MM.1S (cell line): ENCODE measurements around the gene EML1.

Experiments used
- DNase-seq: peaks from one replicate; pipeline ENCODE4 v3.0.0-alpha.2; 2015
- H2AFZ ChIP-seq: fragments of 300-600 bp; sonication (generic); 2 replicates; pipeline ENCODE4 v1.6.0; 2016; ENCODE audit warnings: antibody characterized with exemption, low read length
- H3F3A ChIP-seq: fragments of 300-600 bp; sonication (generic); 2 replicates; pipeline ENCODE4 v1.6.1; 2016; ENCODE audit warnings: mild to moderate bottlenecking, antibody characterized with exemption, low read length, moderate library complexity, mixed read lengths; ENCODE audit not compliant: insufficient read depth
- H3K27ac ChIP-seq: fragments of 300-600 bp; sonication (generic); 2 replicates; pipeline ENCODE4 v1.5.1; 2016; ENCODE audit warnings: mild to moderate bottlenecking, low read length
- H3K27me3 ChIP-seq: fragments of 300-600 bp; sonication (generic); replicated peaks from 2 replicates; pipeline ENCODE4 v1.6.0; 2016; ENCODE audit warnings: low read length; ENCODE audit not compliant: insufficient read depth
- H3K36me3 ChIP-seq: fragments of 300-600 bp; sonication (generic); replicated peaks from 2 replicates; pipeline ENCODE4 v1.6.1; 2016; ENCODE audit warnings: mild to moderate bottlenecking, low read length, mixed read lengths; ENCODE audit not compliant: insufficient read depth
- H3K4me1 ChIP-seq: fragments of 300-600 bp; sonication (generic); 2 replicates; pipeline ENCODE4 v1.6.1; 2016; ENCODE audit warnings: low read length, mixed read lengths
- H3K4me2 ChIP-seq: fragments of 300-600 bp; sonication (generic); 2 replicates; pipeline ENCODE4 v1.6.0; 2016; ENCODE audit warnings: low read depth, low read length
- H3K4me3 ChIP-seq: fragments of 300-600 bp; sonication (generic); 2 replicates; pipeline ENCODE4 v1.5.1; 2016; ENCODE audit warnings: low read length, mixed read lengths
- H3K79me2 ChIP-seq: fragments of 300-600 bp; sonication (generic); 2 replicates; pipeline ENCODE4 v1.6.1; 2016; ENCODE audit warnings: mixed run types, low read length, mixed read lengths
- H3K9ac ChIP-seq: fragments of 300-600 bp; sonication (generic); 2 replicates; pipeline ENCODE4 v1.6.1; 2016; ENCODE audit warnings: low read length, mixed read lengths
- H3K9me2 ChIP-seq: fragments of 300-600 bp; sonication (generic); replicated peaks from 2 replicates; pipeline ENCODE4 v1.6.1; 2016; ENCODE audit warnings: mild to moderate bottlenecking, low read length, mixed read lengths; ENCODE audit not compliant: insufficient read depth
- H3K9me3 ChIP-seq: fragments of 300-600 bp; sonication (generic); replicated peaks from 2 replicates; pipeline ENCODE4 v1.6.1; 2016; ENCODE audit warnings: mild to moderate bottlenecking, low read length, mixed read lengths; ENCODE audit not compliant: insufficient read depth
- H4K20me1 ChIP-seq: fragments of 300-600 bp; sonication (generic); 2 replicates; pipeline ENCODE4 v1.6.1; 2016; ENCODE audit warnings: mild to moderate bottlenecking, low read length, moderate library complexity, mixed read lengths; ENCODE audit not compliant: insufficient read depth
- EZH2 ChIP-seq: fragments of 300-600 bp; sonication (generic); optimal IDR thresholded peaks from 2 replicates; pipeline ENCODE3; 2017; ENCODE audit warnings: low read depth, mild to moderate bottlenecking, antibody characterized with exemption, low read length, mixed read lengths
- EZH2phosphoT487 ChIP-seq: fragments of 300-600 bp; sonication (generic); IDR thresholded peaks from 2 replicates; pipeline ENCODE4 v1.6.1; 2018; ENCODE audit warnings: antibody characterized with exemption, low read length
- TF ChIP-seq, protein P1 (sequence below): fragments of 300-600 bp; sonication (generic); IDR thresholded peaks from 2 replicates; pipeline ENCODE4 v1.5.1; 2016; ENCODE audit warnings: antibody characterized with exemption, low read length, mixed read lengths

The EML1 gene

DNA sequence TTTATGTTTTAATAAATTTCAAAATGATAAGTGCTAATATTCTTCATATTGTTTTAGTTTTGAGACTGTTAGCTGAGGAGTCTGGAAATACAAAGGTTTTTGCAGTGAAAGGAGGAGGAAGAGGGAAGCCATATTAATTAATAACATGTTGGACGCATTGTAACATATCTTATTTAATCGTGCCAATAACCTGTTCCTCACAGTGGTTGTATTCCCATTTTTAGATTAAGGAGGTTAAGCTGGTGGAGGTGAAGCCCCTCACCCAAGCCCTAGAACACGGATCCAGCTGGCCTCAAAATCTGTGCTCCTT lies 92.4 kb downstream of the EML1 start:
- no peak for DNase-seq
- Histone ChIP-seq H3K27me3 (no peaks in the 10 kb centered on the region), H3K9me3 (no peaks in the 10 kb centered on the region), H3K4me1 (no peaks in the 10 kb centered on the region), H3K9me2 (no peaks in the 10 kb centered on the region), H3K79me2 (no peaks in the 10 kb centered on the region), H3K4me3 (no peak overlapping the region), H4K20me1 (no peaks in the 10 kb centered on the region), H3K4me2 (no peak overlapping the region), H3F3A (no peaks in the 10 kb centered on the region), H3K36me3 (no peaks in the 10 kb centered on the region), H2AFZ (no peak overlapping the region), H3K27ac (no peak overlapping the region), H3K9ac (no peak overlapping the region)
- TF ChIP-seq EZH2phosphoT487 (no peak), EZH2 (no peak)
- TF ChIP-seq, protein P1, sequence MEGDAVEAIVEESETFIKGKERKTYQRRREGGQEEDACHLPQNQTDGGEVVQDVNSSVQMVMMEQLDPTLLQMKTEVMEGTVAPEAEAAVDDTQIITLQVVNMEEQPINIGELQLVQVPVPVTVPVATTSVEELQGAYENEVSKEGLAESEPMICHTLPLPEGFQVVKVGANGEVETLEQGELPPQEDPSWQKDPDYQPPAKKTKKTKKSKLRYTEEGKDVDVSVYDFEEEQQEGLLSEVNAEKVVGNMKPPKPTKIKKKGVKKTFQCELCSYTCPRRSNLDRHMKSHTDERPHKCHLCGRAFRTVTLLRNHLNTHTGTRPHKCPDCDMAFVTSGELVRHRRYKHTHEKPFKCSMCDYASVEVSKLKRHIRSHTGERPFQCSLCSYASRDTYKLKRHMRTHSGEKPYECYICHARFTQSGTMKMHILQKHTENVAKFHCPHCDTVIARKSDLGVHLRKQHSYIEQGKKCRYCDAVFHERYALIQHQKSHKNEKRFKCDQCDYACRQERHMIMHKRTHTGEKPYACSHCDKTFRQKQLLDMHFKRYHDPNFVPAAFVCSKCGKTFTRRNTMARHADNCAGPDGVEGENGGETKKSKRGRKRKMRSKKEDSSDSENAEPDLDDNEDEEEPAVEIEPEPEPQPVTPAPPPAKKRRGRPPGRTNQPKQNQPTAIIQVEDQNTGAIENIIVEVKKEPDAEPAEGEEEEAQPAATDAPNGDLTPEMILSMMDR: no peak

DNA sequence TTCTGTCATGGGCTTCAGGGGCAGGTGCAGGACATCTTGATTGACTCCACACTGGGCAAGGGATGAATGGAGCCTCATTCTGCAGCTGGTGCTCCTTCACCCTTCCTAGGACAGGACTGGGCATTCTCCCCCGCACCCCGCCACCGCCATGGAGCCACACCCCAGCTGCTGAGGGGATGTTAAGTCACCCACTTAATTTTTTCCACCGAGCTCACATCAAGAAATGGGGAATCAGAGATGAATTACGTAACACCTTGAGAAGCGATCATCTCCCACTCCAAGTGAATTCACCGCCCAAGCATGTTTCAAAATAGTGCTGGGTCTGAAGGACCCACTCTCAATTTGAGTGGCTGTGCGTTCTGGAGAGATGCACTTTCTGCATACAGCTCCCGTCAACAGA lies 94.2 kb downstream of the EML1 start:
- Histone ChIP-seq H2AFZ (no peak overlapping the region), H3K9me3 (no peaks in the 10 kb centered on the region), H3K9me2 (no peaks in the 10 kb centered on the region), H3F3A (no peaks in the 10 kb centered on the region), H3K27ac (no peak overlapping the region), H3K4me1 (no peaks in the 10 kb centered on the region), H3K36me3 (no peaks in the 10 kb centered on the region), H3K4me3 (no peak overlapping the region), H3K9ac (no peak overlapping the region), H3K4me2 (no peak overlapping the region), H4K20me1 (no peaks in the 10 kb centered on the region), H3K79me2 (no peaks in the 10 kb centered on the region), H3K27me3 (no peaks in the 10 kb centered on the region)
- no peak for DNase-seq
- TF ChIP-seq, protein P1: no peak
- TF ChIP-seq EZH2phosphoT487 (no peak), EZH2 (no peak)

DNA sequence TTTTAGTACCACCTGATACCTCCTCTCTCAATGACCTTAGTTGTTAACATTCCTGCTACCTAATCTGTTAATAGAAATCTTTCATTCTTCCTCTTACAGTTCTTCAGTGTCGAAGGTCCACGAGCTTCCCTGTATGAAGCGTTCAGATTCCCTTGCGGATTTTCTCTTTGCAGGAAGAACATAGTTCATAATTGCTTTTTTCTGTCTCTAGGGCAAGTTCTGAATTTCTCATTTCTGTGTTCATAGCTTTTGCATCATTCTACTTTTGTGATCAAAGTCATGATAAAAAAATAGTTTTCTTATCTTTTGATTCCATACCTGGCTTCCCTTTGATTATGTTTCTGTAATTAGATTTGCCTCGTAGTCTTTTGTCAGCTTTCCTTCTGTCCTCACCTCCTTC lies 94.9 kb downstream of the EML1 start:
- Histone ChIP-seq H4K20me1 (no peaks in the 10 kb centered on the region), H3K27me3 (no peaks in the 10 kb centered on the region), H3K9ac (no peak overlapping the region), H3K9me3 (no peaks in the 10 kb centered on the region), H2AFZ (no peak overlapping the region), H3K79me2 (no peaks in the 10 kb centered on the region), H3K27ac (no peak overlapping the region), H3K4me1 (no peaks in the 10 kb centered on the region), H3F3A (no peaks in the 10 kb centered on the region), H3K4me3 (no peak overlapping the region), H3K36me3 (no peaks in the 10 kb centered on the region), H3K9me2 (no peaks in the 10 kb centered on the region), H3K4me2 (no peak overlapping the region)
- TF ChIP-seq, protein P1: no peak
- no peak for TF ChIP-seq EZH2phosphoT487
- DNase-seq: no peak

DNA sequence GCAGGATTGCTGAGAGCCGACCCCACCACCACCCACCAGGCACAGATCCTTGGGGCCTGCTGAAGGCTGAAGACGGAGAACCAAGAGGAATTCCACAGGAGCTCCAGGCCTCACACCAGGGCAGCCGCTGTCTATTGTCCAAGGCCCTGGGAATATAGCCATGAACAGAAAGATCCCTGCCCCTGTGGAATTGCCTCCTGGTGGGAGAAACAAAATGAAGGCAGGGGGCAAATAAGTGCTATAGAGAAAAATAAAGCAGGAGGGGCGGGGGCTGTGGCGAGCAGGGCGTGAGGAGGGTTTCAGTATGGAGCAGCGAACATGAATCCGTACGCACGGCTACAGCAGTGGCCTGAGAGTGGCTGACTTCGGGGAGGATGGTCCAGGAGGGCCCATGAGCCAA lies 96.1 kb downstream of the EML1 start:
- no peaks in the 10 kb centered on the region for H3F3A ChIP-seq
- no peak overlapping the region for H2AFZ ChIP-seq
- no peak overlapping the region for H3K4me3 ChIP-seq
- no peaks in the 10 kb centered on the region for H3K27me3 ChIP-seq
- H3K79me2 ChIP-seq: no peaks in the 10 kb centered on the region
- no peaks in the 10 kb centered on the region for H3K9me3 ChIP-seq
- no peaks in the 10 kb centered on the region for H3K4me1 ChIP-seq
- no peaks in the 10 kb centered on the region for H4K20me1 ChIP-seq
- H3K9me2 ChIP-seq: no peaks in the 10 kb centered on the region
- H3K9ac ChIP-seq: no peak overlapping the region
- H3K27ac ChIP-seq: no peak overlapping the region
- TF ChIP-seq EZH2 (no peak), EZH2phosphoT487 (no peak)
- TF ChIP-seq, protein P1: no peak
- no peaks in the 10 kb centered on the region for H3K36me3 ChIP-seq
- no peak for DNase-seq
- no peak overlapping the region for H3K4me2 ChIP-seq
